Testis (tissue), 3 donors: ENCODE results near the gene RRAD. TPM values are rescaled to one million over a fixed set of nuclear protein-coding genes. Genes with fewer than 3 reads are reported as not detected.

ENCODE experiments used
- DNase-seq: peaks from one replicate; pipeline ENCODE4 v3.0.0-alpha.2; 2019
- H3K27ac ChIP-seq, 2 donors: fragments of 200-600 bp; sonication (generic); one replicate each; pipeline ENCODE4 v1.5.1; 2019
- H3K27me3 ChIP-seq: fragments of 200-600 bp; sonication (generic); one replicate; pipeline ENCODE4 v1.5.1; 2019
- H3K36me3 ChIP-seq: fragments of 200-600 bp; sonication (generic); one replicate; pipeline ENCODE4 v1.5.1; 2017; ENCODE audit warnings: low read depth; ENCODE audit errors: missing control alignments
- H3K4me1 ChIP-seq: fragments of 200-600 bp; sonication (generic); one replicate; pipeline ENCODE4 v1.5.1; 2019
- H3K4me3 ChIP-seq, 2 donors: fragments of 200-600 bp; sonication (generic); one replicate each; pipeline ENCODE4 v1.5.1; 2017 to 2019
- H3K9me3 ChIP-seq: fragments of 200-600 bp; sonication (generic); one replicate; pipeline ENCODE4 v1.5.1; 2017
- POLR2A ChIP-seq: fragments of 450-650 bp; IDR thresholded peaks from one replicate; pipeline ENCODE4 v1.6.1; 2017; ENCODE audit warnings: antibody characterized with exemption, mild to moderate bottlenecking, moderate library complexity
- WGBS, 2 donors: methylation state at CpG; one replicate each; pipeline ENCODE4 v1.1.5; 2018; 5-methylcytosine and 5-hydroxymethylcytosine counted together
- intact Hi-C: fragments of 100-400 bp; cut with DNase I; formaldehyde crosslinking; loops from one replicate; pipeline ENCODE4 v1.15.1; 2023; ENCODE audit warnings: low total_unique reads
- polyA plus RNA-seq: library from polyadenylated mRNA; stranded (reverse); fragments of 350-450 nt; fragmentation: Illumina TruSeq; extraction: RNeasy Lipid Tissue Mini Kit (QIAGEN cat#74804); gene quantifications from one replicate; pipeline ENCODE4 v1.2.3, GENCODE V29; 2014; ENCODE audit warnings: low read depth, low replicate concordance; ENCODE audit not compliant: insufficient read depth
- total RNA-seq, 2 donors: library from RNA; depleted of rRNA; stranded (reverse); fragments of >200 nt; gene quantifications; one replicate each; pipeline ENCODE4 v1.2.3, GENCODE V29; 2016
- TF ChIP-seq, protein P1 (sequence below), 3 experiments: fragments of 450-650 bp in 2 of 3; fragments of 200-600 bp in 1 of 3; sonication (generic) in 1 of 3; IDR thresholded peaks; one replicate each; pipeline ENCODE4 v1.5.1; 2016 to 2019; ENCODE audit warnings: antibody characterized with exemption in 3 of 3, mild to moderate bottlenecking in 2 of 3, moderate library complexity in 1 of 3

Gene RRAD
- total and polyA plus RNA-seq, 3 donors from 2014 or later: 9.1 to 19.4 (median 12.4) TPM

DNA sequence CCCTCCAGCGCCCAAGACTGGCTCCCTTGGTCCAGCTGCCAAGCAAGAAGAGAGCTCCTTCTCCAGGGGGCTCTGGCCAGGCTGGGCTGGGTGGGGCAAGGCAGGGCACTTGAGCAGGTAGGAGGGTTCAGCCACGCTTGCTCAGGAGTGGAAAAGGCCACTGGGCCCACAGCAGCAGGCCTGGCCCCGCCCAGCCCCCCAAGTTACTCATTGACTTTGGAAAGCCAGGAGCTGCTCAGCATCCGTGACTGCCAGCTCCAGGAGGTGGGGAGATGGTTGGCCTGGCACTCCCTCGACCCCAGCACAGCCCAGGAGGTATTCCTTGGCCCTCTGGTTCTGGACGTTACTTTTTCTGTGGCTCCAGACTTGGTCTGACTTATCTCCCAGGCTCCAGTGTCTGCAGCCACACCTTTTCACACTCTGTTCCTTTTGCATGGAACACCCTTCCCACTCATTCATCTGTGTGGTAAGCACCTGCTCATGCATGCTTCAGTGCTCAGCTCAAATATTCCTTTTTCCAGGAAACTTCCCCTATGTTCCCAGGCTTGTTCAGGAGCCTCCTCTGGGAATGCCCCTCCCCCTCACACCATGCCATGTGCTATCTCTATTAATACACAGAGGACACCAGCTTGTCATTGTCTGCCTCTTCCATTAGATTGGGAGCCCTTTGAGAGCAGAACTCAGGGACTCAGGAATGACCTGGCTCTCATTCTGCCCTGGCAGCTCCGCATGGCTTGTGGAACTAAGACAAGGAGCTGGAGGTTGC, 6.3 kb downstream of the RRAD start, which contains the start of gene CDH16:
Gene CDH16 (minus strand): TSS at position 83 of the 766 bp plus-strand sequence. CDS start 820 bp downstream, outside the sequence.
- no peak within 1 kb of the TSS for H3K27ac ChIP-seq
- H3K4me1 ChIP-seq: peaks cover 27% of the 10 kb centered on the region

DNA sequence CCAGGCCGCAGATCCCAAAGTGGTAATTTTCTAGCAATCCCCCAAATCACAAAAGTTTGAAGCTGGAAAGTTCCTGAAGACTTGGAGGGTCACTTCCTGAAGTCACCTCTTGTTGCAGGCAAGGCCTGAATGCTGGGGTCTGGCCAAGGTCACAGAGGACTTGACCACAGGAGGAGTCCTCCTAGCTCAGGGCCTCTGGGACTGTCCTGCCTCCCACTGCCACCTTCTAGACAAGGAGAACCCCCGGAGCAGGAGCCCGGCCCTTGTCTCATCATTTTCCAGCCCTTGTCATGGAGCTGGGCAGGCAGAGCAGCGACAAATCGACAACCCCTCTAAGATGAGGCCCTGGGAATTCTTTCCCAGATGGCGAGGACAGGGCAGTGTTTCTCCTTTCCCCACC, 7.0 kb downstream of the RRAD start:
- H3K9me3 ChIP-seq: no peaks in the 10 kb centered on the region
- H3K27me3 ChIP-seq: no peaks in the 10 kb centered on the region
- DNase-seq: no peak
- TF ChIP-seq POLR2A: no peak
- TF ChIP-seq, protein P1, sequence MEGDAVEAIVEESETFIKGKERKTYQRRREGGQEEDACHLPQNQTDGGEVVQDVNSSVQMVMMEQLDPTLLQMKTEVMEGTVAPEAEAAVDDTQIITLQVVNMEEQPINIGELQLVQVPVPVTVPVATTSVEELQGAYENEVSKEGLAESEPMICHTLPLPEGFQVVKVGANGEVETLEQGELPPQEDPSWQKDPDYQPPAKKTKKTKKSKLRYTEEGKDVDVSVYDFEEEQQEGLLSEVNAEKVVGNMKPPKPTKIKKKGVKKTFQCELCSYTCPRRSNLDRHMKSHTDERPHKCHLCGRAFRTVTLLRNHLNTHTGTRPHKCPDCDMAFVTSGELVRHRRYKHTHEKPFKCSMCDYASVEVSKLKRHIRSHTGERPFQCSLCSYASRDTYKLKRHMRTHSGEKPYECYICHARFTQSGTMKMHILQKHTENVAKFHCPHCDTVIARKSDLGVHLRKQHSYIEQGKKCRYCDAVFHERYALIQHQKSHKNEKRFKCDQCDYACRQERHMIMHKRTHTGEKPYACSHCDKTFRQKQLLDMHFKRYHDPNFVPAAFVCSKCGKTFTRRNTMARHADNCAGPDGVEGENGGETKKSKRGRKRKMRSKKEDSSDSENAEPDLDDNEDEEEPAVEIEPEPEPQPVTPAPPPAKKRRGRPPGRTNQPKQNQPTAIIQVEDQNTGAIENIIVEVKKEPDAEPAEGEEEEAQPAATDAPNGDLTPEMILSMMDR (IDR thresholded peaks at IDR 0.05): no peak
- H3K4me3 ChIP-seq: no peak overlapping the region
- H3K36me3 ChIP-seq: no peaks in the 10 kb centered on the region
- intact Hi-C loops: no loop called here
- 87 to 92% methylated on average over 4 to 6 of the region's 6 CpGs for WGBS, 2 donors
- peaks cover 24% of the 10 kb centered on the region for H3K4me1 ChIP-seq
- H3K27ac ChIP-seq: no peak overlapping the region

More for the DNA sequence above, 6.3 kb downstream of the RRAD start, which contains the start of gene CDH16:
- intact Hi-C loops: no loop called here
- H3K27me3 ChIP-seq: no peaks in the 10 kb centered on the region
- DNase-seq: no peak
- WGBS, 2 donors: 77 to 78% methylated on average over 5 to 7 of the region's 7 CpGs
- TF ChIP-seq, protein P1 (IDR thresholded peaks at IDR 0.05): no peak
- TF ChIP-seq POLR2A: no peak
- no peaks in the 10 kb centered on the region for H3K36me3 ChIP-seq
- no peak within 1 kb of the TSS for H3K4me3 ChIP-seq
- no peaks in the 10 kb centered on the region for H3K9me3 ChIP-seq

DNA sequence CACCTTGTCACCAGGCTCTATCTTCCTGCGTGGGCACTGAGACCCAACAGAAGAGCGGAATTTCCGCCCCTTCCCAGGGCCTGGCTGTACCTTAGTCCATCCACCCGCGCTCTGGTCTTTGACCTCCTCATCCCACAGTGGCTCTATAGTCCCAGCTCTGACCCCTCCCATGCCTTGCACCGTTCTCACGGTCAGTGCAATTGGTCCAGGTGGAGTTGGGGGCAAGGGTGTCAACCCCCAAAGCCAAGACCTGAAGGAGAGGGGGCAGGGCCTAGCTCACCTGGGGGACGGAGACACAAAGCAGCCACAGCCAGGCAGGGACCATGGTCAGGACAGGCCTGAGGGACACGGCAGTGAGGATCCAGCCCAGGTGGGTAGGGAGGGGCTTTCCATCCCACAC, 7.6 kb downstream of the RRAD start:
- 82 to 90% methylated on average over 7 to 9 of the region's 9 CpGs for WGBS, 2 donors
- Histone ChIP-seq H3K27me3 (no peaks in the 10 kb centered on the region), H3K9me3 (no peaks in the 10 kb centered on the region)

GRCh38 chr16:66916518-66916917, 8.8 kb downstream of the RRAD start:
- 91 to 93% methylated on average over 6 of the region's 6 CpGs for WGBS, 2 donors
- peaks cover 16% of the 10 kb centered on the region for H3K4me1 ChIP-seq
- DNase-seq: no peak
- H3K9me3 ChIP-seq: no peaks in the 10 kb centered on the region
- intact Hi-C loops: no loop called here
- no peak overlapping the region for H3K27ac ChIP-seq
- no peak overlapping the region for H3K4me3 ChIP-seq
- no peak for TF ChIP-seq POLR2A
- TF ChIP-seq, protein P1 (IDR thresholded peaks at IDR 0.05): no peak
- H3K36me3 ChIP-seq: no peaks in the 10 kb centered on the region
- H3K27me3 ChIP-seq: no peaks in the 10 kb centered on the region

More for the DNA sequence above, 7.6 kb downstream of the RRAD start:
- H3K4me1 ChIP-seq: peaks cover 18% of the 10 kb centered on the region
- H3K27ac ChIP-seq: no peak overlapping the region
- H3K4me3 ChIP-seq: no peak overlapping the region
- intact Hi-C loops: no loop called here
- DNase-seq: no peak
- TF ChIP-seq POLR2A: no peak
- TF ChIP-seq, protein P1 (IDR thresholded peaks at IDR 0.05): no peak
- H3K36me3 ChIP-seq: no peaks in the 10 kb centered on the region
